ENCODE measurements around the gene LEKR1.

DNA sequence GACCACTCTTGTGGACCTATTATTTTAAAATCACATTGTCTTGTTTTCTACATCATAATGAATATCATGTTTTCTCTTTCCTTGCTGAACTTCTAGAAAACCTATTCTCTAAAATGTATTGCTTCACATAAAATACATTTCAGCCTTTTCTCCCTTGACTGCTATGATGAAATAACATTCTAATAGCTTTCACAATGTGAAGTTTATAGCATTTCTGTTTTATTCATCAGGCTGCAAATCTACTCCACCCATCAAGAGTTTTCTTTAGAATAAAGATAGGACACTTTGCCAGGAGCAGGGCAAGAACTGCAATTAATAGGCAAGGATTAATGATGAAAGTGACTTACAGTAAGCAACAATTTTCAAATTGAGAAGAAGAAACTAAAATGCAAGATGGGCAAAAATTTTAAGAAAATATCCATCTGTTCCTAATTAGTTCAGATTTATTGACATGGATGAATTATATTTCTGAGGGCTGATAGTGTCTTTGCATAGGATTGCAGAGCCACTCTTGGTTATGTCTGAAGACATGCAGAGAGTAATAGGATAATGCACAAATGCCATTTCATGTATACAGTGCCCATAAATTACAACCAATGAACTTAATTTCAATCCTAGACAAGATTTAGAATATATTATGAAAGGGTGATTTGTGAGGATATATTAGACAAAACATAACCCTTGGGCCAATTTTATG, 21.7 kb downstream of the LEKR1 start:
- TF ChIP-seq PHB (CRISPR knock-in tag; IDR thresholded peaks at IDR 0.05): no peak
- TF ChIP-seq, protein P1, sequence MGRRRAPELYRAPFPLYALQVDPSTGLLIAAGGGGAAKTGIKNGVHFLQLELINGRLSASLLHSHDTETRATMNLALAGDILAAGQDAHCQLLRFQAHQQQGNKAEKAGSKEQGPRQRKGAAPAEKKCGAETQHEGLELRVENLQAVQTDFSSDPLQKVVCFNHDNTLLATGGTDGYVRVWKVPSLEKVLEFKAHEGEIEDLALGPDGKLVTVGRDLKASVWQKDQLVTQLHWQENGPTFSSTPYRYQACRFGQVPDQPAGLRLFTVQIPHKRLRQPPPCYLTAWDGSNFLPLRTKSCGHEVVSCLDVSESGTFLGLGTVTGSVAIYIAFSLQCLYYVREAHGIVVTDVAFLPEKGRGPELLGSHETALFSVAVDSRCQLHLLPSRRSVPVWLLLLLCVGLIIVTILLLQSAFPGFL (CRISPR knock-in tag; IDR thresholded peaks at IDR 0.05): no peak

Measured in K562 (cell line).